GM19455 (cell line): ENCODE data around the gene KCNT1.

Experiments
- ATAC-seq: cut with Tn5 transposase; IDR thresholded peaks from one replicate; pipeline ENCODE4 v1.9.1; 2021; ENCODE audit not compliant: unreplicated experiment

KCNT1 gene

DNA sequence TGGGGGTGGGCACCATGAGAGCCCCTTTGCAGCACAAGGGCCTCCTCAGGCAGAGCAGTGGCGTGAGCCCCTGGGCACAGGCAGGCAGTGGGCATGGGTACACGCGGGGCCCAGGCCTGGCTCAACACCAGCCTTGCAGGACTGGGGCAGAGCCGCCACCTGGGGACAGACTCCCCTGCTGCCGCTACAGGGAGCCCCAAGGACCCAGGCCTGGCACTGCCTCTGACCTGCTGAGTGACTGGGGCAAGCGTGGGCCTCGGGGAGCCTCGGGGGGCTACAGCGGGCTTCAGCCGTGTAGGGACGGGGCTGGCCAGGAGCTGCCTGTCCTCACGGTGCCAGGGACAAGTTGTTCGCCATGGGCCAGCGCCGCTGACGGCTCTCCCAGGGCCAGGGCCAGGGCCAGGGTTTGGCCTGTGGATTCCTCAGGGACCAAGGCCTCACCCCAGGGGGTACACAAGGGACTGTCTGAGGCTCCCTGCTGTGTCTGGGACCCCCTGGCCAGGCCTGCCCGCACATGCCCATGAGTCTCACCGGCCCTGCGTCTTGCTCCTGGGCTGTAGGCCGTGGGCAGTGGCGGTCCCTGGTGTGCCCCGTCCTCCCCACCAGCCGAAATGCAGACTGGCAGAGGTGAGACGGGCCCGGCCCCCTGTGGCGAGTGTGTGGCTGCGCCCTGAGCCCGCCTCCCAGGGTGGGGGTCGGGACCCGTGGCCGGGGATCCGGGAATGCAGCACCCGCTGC lies 42.5 kb downstream of the KCNT1 start:
- no peak for ATAC-seq

DNA sequence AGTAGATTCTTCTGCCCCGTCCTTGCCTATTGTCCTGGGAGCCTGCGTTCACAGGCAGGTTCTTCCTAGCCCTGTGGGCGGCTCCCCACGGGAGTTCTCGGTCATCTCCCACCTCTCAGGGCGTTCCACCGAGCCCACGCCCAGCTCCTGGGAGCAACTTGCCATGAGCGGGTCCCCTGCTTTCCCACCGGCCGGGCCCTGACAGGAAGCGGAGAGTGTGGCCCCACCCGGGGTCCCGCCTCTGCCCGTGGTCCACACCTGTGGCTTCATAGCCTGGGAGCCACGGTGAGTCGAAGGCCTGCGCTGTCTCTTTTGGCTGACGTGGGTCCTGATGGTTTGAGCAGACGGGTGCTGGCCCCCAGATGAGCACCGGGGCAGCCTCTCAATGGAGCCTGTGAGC lies 43.2 kb downstream of the KCNT1 start:
- no peak for ATAC-seq

GRCh38 chr9:135745686-135746324 lies 43.8 kb downstream of the KCNT1 start:
- ATAC-seq: no peak

DNA sequence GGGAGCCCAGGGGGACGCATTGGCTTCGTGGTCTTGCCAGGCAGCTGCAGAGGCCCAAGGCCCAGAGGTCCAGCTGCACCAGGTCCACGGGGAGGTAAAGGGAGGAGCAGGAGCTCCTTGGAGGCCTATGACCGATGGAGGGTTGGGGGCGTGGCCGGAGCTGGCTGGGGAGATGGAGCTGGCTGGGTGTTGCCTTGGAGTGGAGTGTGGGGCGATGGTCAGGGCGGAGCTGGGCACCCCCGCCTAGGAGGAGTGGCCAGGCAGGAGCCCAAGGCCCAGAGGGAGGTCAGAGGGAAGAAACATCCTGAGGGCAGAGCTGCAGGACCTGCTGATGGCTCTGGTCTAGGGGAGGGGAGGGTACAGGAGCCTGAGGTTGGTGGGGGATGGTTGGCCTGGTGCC lies 44.6 kb downstream of the KCNT1 start:
- ATAC-seq: no peak

DNA sequence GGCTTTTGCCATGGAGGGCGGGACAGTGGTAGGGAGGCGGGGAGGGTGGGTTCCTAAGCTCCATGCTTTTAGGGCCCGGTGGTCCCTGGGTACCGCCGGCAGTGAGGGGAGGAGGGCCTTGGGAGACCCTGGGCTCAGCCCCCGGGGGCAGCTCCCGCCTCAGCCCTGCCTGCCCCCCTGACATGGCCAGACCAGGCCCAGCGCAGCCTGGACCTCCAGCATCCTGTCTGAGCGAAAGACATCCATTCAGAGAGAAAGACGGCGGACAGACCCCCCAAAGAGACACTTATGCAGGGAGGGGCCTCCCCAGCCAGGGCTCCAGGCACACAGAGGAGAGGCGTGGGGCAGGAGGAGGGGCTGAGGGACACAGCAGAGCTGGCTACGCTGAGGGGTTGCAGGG lies 45.3 kb downstream of the KCNT1 start:
- ATAC-seq: no peak

DNA sequence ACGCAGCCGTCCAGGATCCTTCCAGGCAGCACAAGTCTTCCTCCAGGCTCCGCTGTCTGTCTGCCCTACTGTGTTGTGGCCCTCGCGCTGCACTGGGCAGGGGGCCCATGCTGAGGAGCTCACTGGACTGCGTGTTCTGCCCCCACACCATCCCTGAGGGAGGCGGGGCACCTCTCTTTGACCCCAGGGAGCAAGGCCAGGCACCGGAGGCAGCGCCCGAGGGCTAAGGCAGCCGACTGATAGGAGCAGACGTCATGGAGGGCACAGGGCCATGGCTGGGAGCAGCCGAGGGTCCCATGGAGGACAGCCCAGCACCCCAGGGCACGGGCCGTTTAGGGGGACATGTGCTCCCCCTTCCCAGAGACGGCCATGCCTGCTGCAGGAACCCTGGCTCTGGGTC lies 46.7 kb downstream of the KCNT1 start:
- no peak for ATAC-seq

- ATAC-seq: no peak
These were observed 47.4 kb downstream of the KCNT1 start for GRCh38 chr9:135749171-135750045.

DNA sequence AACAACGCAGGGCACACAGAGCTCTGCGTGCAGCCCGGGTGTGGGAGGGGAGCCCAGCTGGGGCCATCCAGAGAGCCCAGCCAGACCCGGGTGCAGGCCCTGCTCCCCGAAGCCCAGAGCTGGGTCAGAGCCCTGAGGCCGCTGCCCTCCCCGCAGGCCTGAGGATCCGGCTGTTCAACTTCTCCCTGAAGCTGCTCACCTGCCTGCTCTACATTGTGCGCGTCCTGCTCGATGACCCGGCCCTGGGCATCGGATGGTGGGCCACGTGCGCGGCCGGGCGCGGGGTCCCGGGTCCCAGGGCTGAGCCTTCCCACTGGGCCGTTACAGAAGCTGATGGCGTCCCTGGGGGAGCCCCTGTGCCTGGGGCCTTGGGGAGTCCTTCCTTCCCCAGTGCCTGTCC lies 48.8 kb downstream of the KCNT1 start:
- ATAC-seq: no peak

DNA sequence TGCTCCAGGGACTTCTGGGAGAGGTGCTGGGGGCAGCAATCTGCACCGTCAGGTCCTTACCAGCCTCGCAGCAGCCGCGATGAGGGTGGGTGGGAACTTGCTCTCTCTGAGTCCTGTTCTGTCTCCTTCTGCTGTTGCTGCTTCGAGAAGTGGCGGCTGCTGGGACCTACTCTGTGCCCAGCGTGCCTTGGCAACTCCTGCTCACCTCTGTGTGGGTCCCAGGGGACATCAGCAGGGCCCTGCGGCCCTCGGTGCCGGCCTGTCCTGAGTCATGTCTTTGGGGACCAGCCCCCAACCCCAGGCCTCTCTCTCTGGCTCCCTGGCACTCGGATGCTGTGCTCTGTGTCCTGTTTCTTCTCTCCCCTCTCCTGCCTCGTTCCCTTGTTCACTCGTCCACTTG lies 49.5 kb downstream of the KCNT1 start:
- no peak for ATAC-seq

DNA sequence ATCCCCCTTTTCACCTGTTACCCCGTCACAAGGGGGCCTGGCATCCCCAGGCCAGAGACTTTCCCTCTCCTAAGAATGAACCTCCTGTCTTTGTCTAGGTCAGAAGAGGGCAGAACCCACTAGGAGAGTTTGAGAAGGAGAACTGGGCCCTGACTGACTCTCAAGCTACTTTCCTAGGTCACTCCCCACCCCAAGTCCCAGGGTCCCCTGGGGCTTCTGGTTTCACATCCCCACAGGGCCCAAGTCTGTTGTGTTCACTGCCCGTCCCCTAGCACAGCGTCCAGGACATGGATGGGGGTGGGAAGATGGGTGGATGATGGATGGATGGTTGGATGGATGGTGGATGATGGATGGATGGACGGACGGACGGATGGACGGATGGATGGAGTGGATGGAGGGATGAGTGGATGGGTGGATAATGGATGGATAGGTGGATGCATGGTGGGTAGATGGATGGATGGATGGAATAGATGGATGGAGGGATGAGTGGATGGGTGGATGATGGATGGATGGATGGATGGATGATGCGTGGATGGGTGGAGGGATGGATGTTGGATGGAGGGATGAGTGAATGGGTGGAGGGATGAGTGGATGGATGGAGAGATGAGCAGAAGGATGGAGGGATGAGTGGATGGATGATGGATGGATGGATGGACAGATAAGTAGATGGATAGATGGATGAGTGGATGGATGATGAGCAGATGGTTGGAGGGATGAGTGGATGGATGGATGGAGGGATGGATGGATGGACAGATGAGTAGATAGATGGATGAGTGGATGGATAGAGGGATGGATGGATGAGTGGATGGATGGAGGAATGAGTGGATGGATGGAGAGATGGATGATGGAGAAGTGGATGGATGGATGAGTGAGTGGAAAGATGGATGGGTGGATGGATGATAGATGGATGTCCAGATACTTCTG lies 50.6 kb downstream of the KCNT1 start:
- ATAC-seq: no peak

- no peak for ATAC-seq
These were observed 51.6 kb downstream of the KCNT1 start for GRCh38 chr9:135753391-135754105.

GRCh38 chr9:135756576-135756975 lies 54.6 kb downstream of the KCNT1 start:
- no peak for ATAC-seq

GRCh38 chr9:135757356-135757755 lies 55.4 kb downstream of the KCNT1 start:
- no peak for ATAC-seq

GRCh38 chr9:135758056-135758455 lies 56.1 kb downstream of the KCNT1 start:
- no peak for ATAC-seq

DNA sequence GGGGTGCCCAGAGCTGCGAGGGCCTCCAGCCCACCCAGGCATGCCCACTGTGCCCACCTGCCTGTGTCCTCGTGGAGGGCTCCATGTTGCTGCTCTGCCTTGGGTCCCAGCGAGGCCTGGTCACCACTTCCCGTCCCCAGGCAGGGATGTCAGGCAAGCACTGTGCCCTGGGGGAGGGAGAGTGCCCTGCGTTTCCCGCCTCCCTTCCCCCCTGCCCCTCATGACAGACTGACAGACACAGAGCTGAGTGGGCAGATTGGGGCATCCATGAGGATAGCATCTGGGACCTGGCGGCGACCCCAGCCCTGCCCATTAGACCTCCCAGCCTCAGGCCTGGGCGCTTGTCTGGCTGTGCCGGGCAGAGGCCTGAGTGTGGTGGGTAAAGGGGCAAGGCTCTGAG lies 56.9 kb downstream of the KCNT1 start:
- no peak for ATAC-seq

DNA sequence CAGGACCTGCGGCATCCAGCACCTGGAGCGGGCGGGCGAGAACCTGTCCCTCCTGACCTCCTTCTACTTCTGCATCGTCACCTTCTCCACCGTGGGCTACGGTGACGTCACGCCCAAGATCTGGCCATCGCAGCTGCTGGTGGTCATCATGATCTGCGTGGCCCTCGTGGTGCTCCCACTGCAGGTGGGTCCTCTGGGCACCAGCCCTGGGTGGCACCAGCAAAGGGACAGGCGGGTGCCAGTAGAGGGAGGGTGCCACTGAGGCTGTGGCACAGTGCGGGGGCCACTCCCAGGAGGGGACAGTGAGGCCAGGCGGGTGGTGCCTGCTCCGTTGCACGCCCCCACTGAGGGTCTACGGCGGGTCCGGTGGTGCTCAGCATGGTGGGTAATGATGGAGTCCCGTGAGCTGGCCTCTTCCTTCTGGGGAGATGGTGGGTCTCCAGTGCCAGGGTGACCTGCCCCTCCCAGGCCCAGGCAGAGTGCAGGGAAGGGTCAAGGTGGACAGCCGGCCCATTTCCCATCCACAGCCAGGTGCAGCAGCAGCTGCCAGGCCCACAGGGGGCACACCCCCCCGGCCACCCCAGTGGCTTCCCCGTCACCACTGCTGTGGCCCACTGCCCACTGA lies 57.8 kb downstream of the KCNT1 start:
- ATAC-seq: no peak

GRCh38 chr9:135760465-135760864 lies 58.5 kb downstream of the KCNT1 start:
- no peak for ATAC-seq

GRCh38 chr9:135761150-135761844 lies 59.3 kb downstream of the KCNT1 start:
- ATAC-seq: no peak

DNA sequence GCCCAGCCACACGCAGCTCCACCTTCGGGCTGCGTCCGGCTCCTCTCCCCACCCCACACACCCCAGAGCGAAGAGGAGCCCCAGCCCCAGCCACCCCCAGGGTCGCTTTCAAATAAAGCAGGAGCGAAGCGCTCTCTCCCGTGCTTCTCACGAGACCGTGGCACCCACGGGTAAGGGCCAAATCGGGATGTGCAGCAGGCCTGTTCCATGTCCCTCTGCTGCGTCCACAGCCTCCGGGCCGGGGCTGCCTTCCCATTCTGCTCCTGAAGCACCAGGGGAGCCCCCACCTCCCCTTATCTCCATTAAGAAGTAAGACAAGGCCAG lies 59.8 kb downstream of the KCNT1 start:
- ATAC-seq: no peak
